OCI-LY7 (cell line): ENCODE results near the gene OLA1. TPM values are rescaled to one million over a fixed set of nuclear protein-coding genes. Genes with fewer than 3 reads are reported as not detected.
A peak's percentile ranks its signal among the peaks of the same experiment; 100 is the strongest.

Experiments used
- BruUV-seq: library from RNA; stranded (reverse); fragments of 400-500 nt; replicated peaks from 2 replicates; lab custom pipeline; 2021; lab: Mats Ljungman, UMichigan
- CTCF ChIA-PET: fragments of 300-600 bp; sonication (Branson Sonifier 250); formaldehyde crosslinking; loops from one replicate; lab custom pipeline; 2022; ENCODE audit warnings: antibody characterized with exemption; ENCODE audit not compliant: unreplicated experiment; lab: Charles Lee
- POLR2A ChIA-PET: fragments of 300-600 bp; sonication (Branson Sonifier 250); formaldehyde crosslinking; loops from one replicate; lab custom pipeline; 2022; ENCODE audit warnings: antibody characterized with exemption; lab: Charles Lee
- DNase-seq: peaks from one replicate; pipeline ENCODE4 v3.0.0-alpha.2; 2015; ENCODE audit warnings: low spot score
- H2AFZ ChIP-seq: fragments of 200-600 bp; sonication (generic), shearing (Covaris generic); 2 replicates; pipeline ENCODE4 v1.6.1; 2014; ENCODE audit warnings: mild to moderate bottlenecking, antibody characterized with exemption, low read length, moderate library complexity
- H3K27ac ChIP-seq: fragments of 200-600 bp; sonication (generic); 2 replicates; pipeline ENCODE4 v1.5.1; 2014; ENCODE audit warnings: mixed run types, low read depth, mild to moderate bottlenecking, moderate library complexity, low read length, inconsistent platforms; ENCODE audit not compliant: poor library complexity, severe bottlenecking
- H3K36me3 ChIP-seq: fragments of 200-600 bp; sonication (generic); 2 replicates; pipeline ENCODE4 v1.6.1; 2014; ENCODE audit warnings: mild to moderate bottlenecking, antibody characterized with exemption, low read length, moderate library complexity, mixed read lengths; ENCODE audit not compliant: insufficient read depth
- H3K4me1 ChIP-seq: fragments of 200-600 bp; sonication (generic); 2 replicates; pipeline ENCODE4 v1.5.1; 2014; ENCODE audit warnings: mild to moderate bottlenecking, low read length; ENCODE audit not compliant: insufficient read depth, poor library complexity, severe bottlenecking
- H3K4me2 ChIP-seq: fragments of 200-600 bp; sonication (generic); 2 replicates; pipeline ENCODE4 v1.6.1; 2014; ENCODE audit warnings: mild to moderate bottlenecking, low read length
- H3K4me3 ChIP-seq: fragments of 200-600 bp; sonication (generic); 2 replicates; pipeline ENCODE4 v1.5.1; 2014; ENCODE audit warnings: mild to moderate bottlenecking, low read depth, low read length; ENCODE audit not compliant: poor library complexity, severe bottlenecking
- H3K79me2 ChIP-seq: fragments of 200-600 bp; sonication (generic); 2 replicates; pipeline ENCODE4 v1.6.1; 2016; ENCODE audit warnings: low read depth, mild to moderate bottlenecking, low read length, moderate library complexity, mixed read lengths; ENCODE audit not compliant: insufficient read depth
- H3K9me2 ChIP-seq: fragments of 200-600 bp; sonication (generic); 2 replicates; pipeline ENCODE4 v1.6.1; 2016; ENCODE audit warnings: mild to moderate bottlenecking, low read length, mixed read lengths; ENCODE audit not compliant: insufficient read depth
- H3K9me3 ChIP-seq: fragments of 200-600 bp; sonication (generic); 2 replicates; pipeline ENCODE4 v1.6.1; 2014; ENCODE audit warnings: mild to moderate bottlenecking, mixed run types, low read length, mixed read lengths
- H4K20me1 ChIP-seq: fragments of 200-600 bp; sonication (generic); 2 replicates; pipeline ENCODE4 v1.6.1; 2014; ENCODE audit warnings: mild to moderate bottlenecking, antibody characterized with exemption, low read length, moderate library complexity, mixed read lengths; ENCODE audit not compliant: insufficient read depth
- CTCF ChIP-seq: fragments of 200-600 bp; sonication (generic); conservative IDR thresholded peaks from 2 replicates; pipeline ENCODE4 v1.5.1; 2014; ENCODE audit warnings: mild to moderate bottlenecking, antibody characterized with exemption, low read length, moderate library complexity, mixed read lengths
- EZH2phosphoT487 ChIP-seq: fragments of 200-600 bp; sonication (generic); IDR thresholded peaks from 2 replicates; pipeline ENCODE4 v1.6.1; 2018; ENCODE audit warnings: low read depth, borderline replicate concordance, mild to moderate bottlenecking, mixed run types, antibody characterized with exemption, low read length, moderate library complexity, mixed read lengths
- intact Hi-C: fragments of 100-400 bp; cut with micrococcal nuclease; formaldehyde crosslinking; loops from one replicate; pipeline ENCODE4 v1.10.0; 2022; ENCODE audit not compliant: unreplicated experiment
- total RNA-seq, 2 experiments: library from RNA; depleted of rRNA in 1 of 2; stranded (reverse); fragments of >200 nt in 1 of 2; shearing (Covaris generic) in 1 of 2; gene quantifications; 2 replicates each; pipeline ENCODE4 v1.2.3, GENCODE V29; 2014 to 2022

OLA1 gene
- total RNA-seq, 2 experiments from 2014 or later = 66.0 to 116 TPM

- CTCF ChIA-PET = interaction anchor here (1.0 kb wide), 1 partner anchor 92 kb away, joined by 3 read pairs; no protein-coding TSS in a partner anchor
- Histone ChIP-seq H3K4me1 (peaks cover 17% of the 10 kb centered on the region), H3K4me3 (peak overlapping the region; percentile 93), H3K79me2 (peaks cover 40% of the 10 kb centered on the region), H3K9me2 (no peaks in the 10 kb centered on the region), H3K4me2 (peak overlapping the region; percentile 82), H2AFZ (peak overlapping the region; percentile 97), H3K27ac (peak overlapping the region; percentile 28), H3K36me3 (peaks cover 22% of the 10 kb centered on the region), H3K9me3 (no peaks in the 10 kb centered on the region), H4K20me1 (no peaks in the 10 kb centered on the region; the same call in 1 of the 2 replicates)
- TF ChIP-seq EZH2phosphoT487 = no peak
- no peak for TF ChIP-seq CTCF
- POLR2A ChIA-PET = interaction anchor here (0.5 to 2.6 kb wide), 16 partner anchors 9 to 983 kb away, joined by 3 to 6 read pairs (median 3); partner anchors contain the start of gene SCRN3
- no peak for DNase-seq
- TSS peak; percentile 98 for BruUV-seq
- intact Hi-C loops = loop anchor here (10.0 kb wide), 1 partner anchor 284 kb away; the partner anchor contains the start of gene SP3
These were observed 763 bp upstream of the OLA1 start for GRCh38 chr2:174248998-174249592.

DNA sequence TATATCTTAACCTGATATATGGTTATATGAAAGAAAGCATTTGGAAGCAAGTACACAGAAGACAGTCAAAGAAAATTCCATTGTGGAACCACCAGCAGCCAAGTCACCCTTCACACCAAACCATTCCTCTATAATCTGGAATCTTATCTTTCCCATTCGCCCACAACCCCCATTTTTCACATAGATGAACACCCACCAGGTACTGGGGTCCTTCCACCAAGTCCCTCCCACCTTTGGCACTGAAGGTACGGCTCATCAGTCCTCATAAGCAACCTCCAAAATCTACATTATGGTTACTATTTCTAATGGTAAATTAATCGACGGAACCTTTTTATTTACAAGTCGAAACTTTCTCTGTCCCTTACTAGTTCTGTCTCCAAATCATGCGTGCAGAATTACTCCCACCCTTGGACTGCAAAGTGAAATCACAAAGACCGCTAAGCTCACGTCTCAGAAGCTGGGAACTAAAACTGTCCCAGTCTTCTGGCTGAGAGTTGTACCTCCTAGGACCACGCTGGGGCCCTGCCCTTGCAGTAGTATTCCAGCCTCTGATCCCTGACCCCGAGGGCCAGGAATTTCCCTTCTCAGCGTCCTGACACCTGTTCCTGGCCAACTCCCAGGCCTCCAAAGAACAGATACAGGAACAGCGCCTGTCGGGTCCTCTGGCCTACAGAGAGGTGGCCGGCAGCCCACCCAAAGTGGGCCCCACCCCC is 702 bp downstream of the OLA1 start:
- intact Hi-C loops = loop anchor here (10.0 kb wide), 1 partner anchor 283 kb away; the partner anchor contains the start of gene SP3
- Histone ChIP-seq H3K27ac (peak overlapping the region; percentile 47), H3K79me2 (peaks cover 50% of the 10 kb centered on the region), H3K9me2 (no peaks in the 10 kb centered on the region), H3K4me1 (peaks cover 17% of the 10 kb centered on the region), H3K36me3 (peaks cover 36% of the 10 kb centered on the region), H3K4me3 (peak overlapping the region; percentile 93), H2AFZ (peak overlapping the region; percentile 56), H3K9me3 (no peaks in the 10 kb centered on the region), H3K4me2 (peak overlapping the region; percentile 86), H4K20me1 (no peaks in the 10 kb centered on the region; the same call in 1 of the 2 replicates)
- CTCF ChIA-PET = interaction anchor here (0.6 kb wide), 1 partner anchor 14 kb away, joined by 3 read pairs; no protein-coding TSS in a partner anchor
- no peak for TF ChIP-seq EZH2phosphoT487
- no peak for TF ChIP-seq CTCF
- no TSS peak for BruUV-seq
- DNase-seq = peak; percentile 41
- POLR2A ChIA-PET = interaction anchor here (0.6 to 2.3 kb wide), 3 partner anchors 10 to 982 kb away, joined by 3 to 9 read pairs (median 3); no protein-coding TSS in a partner anchor
